Adrenal gland (tissue), 12 donors: ENCODE results near the gene ARF6. TPM values are rescaled to one million over a fixed set of nuclear protein-coding genes. Genes with fewer than 3 reads are reported as not detected.

Experiments
- DNase-seq, 7 donors: peaks; one replicate each; pipeline ENCODE4 v3.0.0-alpha.2; 2019 to 2020
- H3K27ac ChIP-seq, 5 donors: fragments of 200-600 bp; sonication (generic) in 4 of 5; 1 replicate in 3 of 5; 2 replicates in 2 of 5; pipeline versions ENCODE4 v1.5.1 to v1.8.0; 2016 to 2020; ENCODE audit warnings: mild to moderate bottlenecking in 1 of 5
- H3K27me3 ChIP-seq: fragments of 200-600 bp; 2 replicates; pipeline ENCODE4 v1.8.0; 2021
- H3K36me3 ChIP-seq, 2 donors: fragments of 200-600 bp; replicated peaks in 1 of 2; 1 replicate in 1 of 2; 2 replicates in 1 of 2; pipeline versions ENCODE4 v1.5.1 to v1.8.0; 2018 to 2022
- H3K4me1 ChIP-seq, 2 donors: fragments of 200-600 bp; replicated peaks in 1 of 2; 1 replicate in 1 of 2; 2 replicates in 1 of 2; pipeline versions ENCODE4 v1.5.1 to v1.8.0; 2018 to 2021
- H3K4me3 ChIP-seq, 4 donors: fragments of 200-600 bp; sonication (generic) in 3 of 4; one replicate each; pipeline ENCODE4 v1.5.1; 2016 to 2018
- H3K9me3 ChIP-seq, 3 donors: fragments of 200-600 bp; sonication (generic) in 1 of 3; replicated peaks in 1 of 3; 1 replicate in 2 of 3; 2 replicates in 1 of 3; pipeline versions ENCODE4 v1.5.1 to v1.8.0; 2016 to 2021
- POLR2A ChIP-seq, 2 donors: fragments of 450-650 bp; IDR thresholded peaks; one replicate each; pipeline ENCODE4 v1.6.1; 2017; ENCODE audit warnings: antibody characterized with exemption in 2 of 2, mild to moderate bottlenecking in 2 of 2, moderate library complexity in 1 of 2
- WGBS, 4 donors: extraction: QIAGEN DNeasy Blood & Tissue Kit in 2 of 4; methylation state at CpG; one replicate each; pipeline versions ENCODE4 v1.1.5 to v1.1.7; 2013 to 2017; 5-methylcytosine and 5-hydroxymethylcytosine counted together
- intact Hi-C, 2 donors: fragments of 100-400 bp; cut with DNase I; formaldehyde crosslinking; loops; one replicate each; pipeline versions ENCODE4 v1.14.1 to v1.15.0; 2022 to 2023
- polyA plus RNA-seq, 3 donors: library from polyadenylated mRNA; stranded (reverse); fragments of 200-250 nt in 2 of 3; fragments of 350-450 nt in 1 of 3; fragmentation: Illumina TruSeq in 1 of 3; extraction: RNeasy Lipid Tissue Mini Kit (QIAGEN cat#74804) in 1 of 3; gene quantifications; one replicate each; pipeline ENCODE4 v1.2.3, GENCODE V29; 2013 to 2014
- total RNA-seq, 9 donors: library from RNA; depleted of rRNA in 4 of 9; stranded (reverse); fragments of >200 nt in 4 of 9; fragments of 120-200 nt in 1 of 9; fragmentation: NEBNext Ultra II Directional in 1 of 9; extraction: Animal tissue kit (Norgen Biotek cat#: 25700) in 1 of 9; gene quantifications; one replicate each; pipeline versions ENCODE4 v1.1.0 to v1.2.4, GENCODE V29; 2013 to 2023
- TF ChIP-seq, protein P1 (sequence below), 6 experiments: fragments of 450-650 bp in 4 of 6; fragments of 200-600 bp in 2 of 6; sonication (generic) in 1 of 6; IDR thresholded peaks; 1 replicate in 5 of 6; 2 replicates in 1 of 6; pipeline versions ENCODE4 v1.5.1 to v1.8.0; 2016 to 2021; ENCODE audit warnings: antibody characterized with exemption in 6 of 6, mild to moderate bottlenecking in 2 of 6, moderate library complexity in 1 of 6
- donor health status: healthy with polysubstance abuse.
- donor health status: Bipolar disorder and iron deficiency.
- donor health status: DM: yes; HTN: yes; CAD: no.
- donor health status: DM: no; HTN: no; CAD: no.
- donor health status: DM: no; HTN: no; CAD: no.
- donor health status: DM: yes; HTN: yes; CAD: no.

Gene ARF6
- total and polyA plus RNA-seq, 12 donors = 13.6 to 65.8 (median 47.6) TPM

DNA sequence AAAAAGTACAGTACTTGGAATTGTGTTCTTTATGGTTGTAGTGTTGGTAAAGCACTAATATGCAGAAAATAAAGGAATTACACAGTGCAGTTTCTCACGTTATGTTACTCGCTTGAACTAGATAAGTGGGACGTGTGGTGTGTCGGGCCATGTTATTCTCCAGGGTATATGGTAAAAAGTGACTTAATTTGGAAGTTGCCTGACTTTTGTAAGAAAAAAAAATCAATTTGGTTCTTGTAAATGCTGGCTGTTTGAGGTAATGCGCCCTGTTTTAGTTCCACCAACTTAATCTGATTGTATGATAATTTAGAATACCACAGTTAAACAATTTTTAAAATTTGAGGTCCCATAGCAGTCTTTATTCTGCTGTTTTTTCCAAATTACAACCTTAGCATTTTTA, 4.1 kb downstream of the ARF6 start:
- no peaks in the 10 kb centered on the region for H3K27me3 ChIP-seq
- DNase-seq = no peak
- intact Hi-C loops = loop anchor here (10.0 kb wide), 1 partner anchor 108 kb away; no protein-coding TSS in a partner anchor
- peak overlapping the region in 1 of 4 donors; percentile 19 for H3K4me3 ChIP-seq
- peaks cover 0 to 4% of the 10 kb centered on the region in 2 donors for H3K36me3 ChIP-seq
- no peaks in the 10 kb centered on the region for H3K9me3 ChIP-seq
- peaks cover 31 to 46% of the 10 kb centered on the region in 2 donors for H3K4me1 ChIP-seq
- 62 to 71% (median 68%) methylated on average over 5 of the region's 5 CpGs for WGBS, 4 donors
- no peak overlapping the region for H3K27ac ChIP-seq
- TF ChIP-seq POLR2A (IDR thresholded peaks at IDR 0.05) = no peak
- TF ChIP-seq, protein P1, sequence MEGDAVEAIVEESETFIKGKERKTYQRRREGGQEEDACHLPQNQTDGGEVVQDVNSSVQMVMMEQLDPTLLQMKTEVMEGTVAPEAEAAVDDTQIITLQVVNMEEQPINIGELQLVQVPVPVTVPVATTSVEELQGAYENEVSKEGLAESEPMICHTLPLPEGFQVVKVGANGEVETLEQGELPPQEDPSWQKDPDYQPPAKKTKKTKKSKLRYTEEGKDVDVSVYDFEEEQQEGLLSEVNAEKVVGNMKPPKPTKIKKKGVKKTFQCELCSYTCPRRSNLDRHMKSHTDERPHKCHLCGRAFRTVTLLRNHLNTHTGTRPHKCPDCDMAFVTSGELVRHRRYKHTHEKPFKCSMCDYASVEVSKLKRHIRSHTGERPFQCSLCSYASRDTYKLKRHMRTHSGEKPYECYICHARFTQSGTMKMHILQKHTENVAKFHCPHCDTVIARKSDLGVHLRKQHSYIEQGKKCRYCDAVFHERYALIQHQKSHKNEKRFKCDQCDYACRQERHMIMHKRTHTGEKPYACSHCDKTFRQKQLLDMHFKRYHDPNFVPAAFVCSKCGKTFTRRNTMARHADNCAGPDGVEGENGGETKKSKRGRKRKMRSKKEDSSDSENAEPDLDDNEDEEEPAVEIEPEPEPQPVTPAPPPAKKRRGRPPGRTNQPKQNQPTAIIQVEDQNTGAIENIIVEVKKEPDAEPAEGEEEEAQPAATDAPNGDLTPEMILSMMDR (IDR thresholded peaks at IDR 0.05) = peak in 3 of 6 experiments; percentile 3 to 17 (median 6)

DNA sequence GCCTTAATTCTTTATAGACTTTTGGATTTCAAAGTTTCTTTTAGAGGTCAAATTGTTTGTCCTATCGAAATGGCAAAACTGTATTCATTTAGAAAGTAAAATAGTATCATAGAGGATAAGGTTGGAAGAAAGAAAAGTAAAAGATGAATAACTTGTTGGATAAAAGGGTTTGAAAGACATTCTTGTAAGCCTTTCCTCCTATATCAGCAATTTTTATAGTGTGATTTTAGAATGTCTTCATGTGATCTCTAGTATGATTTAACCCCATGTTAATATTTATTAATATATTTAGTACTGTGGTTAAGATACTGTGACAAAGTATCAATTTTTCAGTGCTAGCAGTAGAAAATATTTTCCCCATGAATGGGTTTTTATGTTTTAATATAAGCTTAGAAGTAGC, 4.5 kb downstream of the ARF6 start:
- H3K27me3 ChIP-seq = no peaks in the 10 kb centered on the region

DNA sequence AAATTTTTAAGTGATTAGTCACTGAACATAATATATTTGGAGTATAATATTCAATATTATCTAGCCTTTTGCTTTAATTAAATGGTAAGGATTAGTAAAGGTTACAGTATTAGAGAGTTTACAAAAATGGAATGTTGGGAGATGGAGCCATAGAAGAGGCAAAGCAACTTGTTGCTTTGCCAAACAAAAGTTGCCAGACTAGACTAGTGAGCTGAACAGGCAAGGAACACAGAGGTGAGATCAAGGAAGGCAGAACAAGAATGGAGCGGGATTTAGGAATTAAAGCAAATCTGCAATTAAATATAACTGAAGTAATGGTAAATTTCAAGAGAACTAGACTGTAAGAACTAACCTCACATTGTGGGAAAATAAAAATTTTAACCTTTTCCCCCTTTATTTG, 5.1 kb downstream of the ARF6 start:
- no peak for TF ChIP-seq POLR2A (IDR thresholded peaks at IDR 0.05)
- TF ChIP-seq, protein P1 (IDR thresholded peaks at IDR 0.05) = no peak
- Histone ChIP-seq H3K4me1 (peaks cover 29 to 43% of the 10 kb centered on the region in 2 donors), H3K27ac (peak overlapping the region in 1 of 5 donors; percentile 5), H3K9me3 (no peaks in the 10 kb centered on the region), H3K27me3 (no peaks in the 10 kb centered on the region), H3K4me3 (no peak overlapping the region), H3K36me3 (peaks cover 0 to 4% of the 10 kb centered on the region in 2 donors)
- WGBS, 4 donors = 82 to 93% (median 86%) methylated on average over 1 of the region's 1 CpG
- DNase-seq = no peak
- intact Hi-C loops = loop anchor here (10.0 kb wide), 1 partner anchor 107 kb away; no protein-coding TSS in a partner anchor

More for the DNA sequence above, 4.5 kb downstream of the ARF6 start:
- Histone ChIP-seq H3K4me3 (peak overlapping the region in 1 of 4 donors; percentile 19), H3K36me3 (peaks cover 0 to 4% of the 10 kb centered on the region in 2 donors), H3K4me1 (peaks cover 29 to 43% of the 10 kb centered on the region in 2 donors), H3K9me3 (no peaks in the 10 kb centered on the region), H3K27ac (no peak overlapping the region)
- 40 to 52% (median 46%) methylated on average over 1 of the region's 1 CpG for WGBS, 4 donors
- intact Hi-C loops = loop anchor here (10.0 kb wide), 1 partner anchor 107 kb away; no protein-coding TSS in a partner anchor
- TF ChIP-seq POLR2A (IDR thresholded peaks at IDR 0.05) = no peak
- TF ChIP-seq, protein P1 (IDR thresholded peaks at IDR 0.05) = peak in 1 of 6 experiments; percentile 0
- DNase-seq = no peak

DNA sequence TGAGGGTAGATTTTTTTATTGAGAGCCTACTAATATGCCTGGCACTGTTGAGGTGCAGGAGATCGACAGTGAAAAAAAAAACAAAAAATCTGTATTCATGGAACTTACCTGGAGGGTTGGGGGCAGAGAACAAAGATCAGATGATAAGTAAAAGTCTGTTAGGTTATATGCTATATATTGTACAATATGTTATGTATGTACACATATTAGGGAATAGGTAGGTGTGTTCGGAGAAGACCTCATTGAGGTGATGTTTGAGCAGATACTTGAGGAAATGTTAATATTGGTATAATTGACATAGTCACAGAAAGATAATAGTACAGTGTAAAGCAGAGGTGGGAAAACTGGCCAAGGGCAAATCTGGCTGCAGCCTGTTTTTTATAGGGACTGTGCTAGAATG, 5.6 kb downstream of the ARF6 start:
- Histone ChIP-seq H3K4me1 (peaks cover 29 to 43% of the 10 kb centered on the region in 2 donors), H3K4me3 (no peak overlapping the region), H3K36me3 (peaks cover 0 to 4% of the 10 kb centered on the region in 2 donors), H3K9me3 (no peaks in the 10 kb centered on the region), H3K27me3 (no peaks in the 10 kb centered on the region), H3K27ac (no peak overlapping the region)
- intact Hi-C loops = loop anchor here (10.0 kb wide), 1 partner anchor 106 kb away; no protein-coding TSS in a partner anchor
- no peak for TF ChIP-seq POLR2A (IDR thresholded peaks at IDR 0.05)
- TF ChIP-seq, protein P1 (IDR thresholded peaks at IDR 0.05) = no peak
- no peak for DNase-seq
- WGBS, 4 donors = 86 to 89% (median 89%) methylated on average over 2 of the region's 2 CpGs
